HG02981 (cell line): ENCODE results near the gene IPO11.
"Not testable (repeated sequence)": the region's sequence is repeated elsewhere in the genome, so short reads cannot be mapped to it uniquely, and the experiment has no call there.

Source experiments
- ATAC-seq: cut with Tn5 transposase; IDR thresholded peaks from one replicate; pipeline ENCODE4 v1.9.1; 2021; ENCODE audit warnings: mild to moderate bottlenecking, moderate library complexity; ENCODE audit not compliant: unreplicated experiment

The IPO11 gene

GRCh38 chr5:62594364-62594984, 181.9 kb downstream of the IPO11 start:
- ATAC-seq: no peak

GRCh38 chr5:62596096-62596495, 183.5 kb downstream of the IPO11 start:
- ATAC-seq: no peak

GRCh38 chr5:62596691-62597090, 184.1 kb downstream of the IPO11 start:
- ATAC-seq: no peak

- no peak for ATAC-seq
These were observed 184.8 kb downstream of the IPO11 start for GRCh38 chr5:62597314-62597713.

- ATAC-seq: no peak
These were observed 188.1 kb downstream of the IPO11 start for GRCh38 chr5:62600560-62601252.

GRCh38 chr5:62603934-62604333, 191.4 kb downstream of the IPO11 start:
- ATAC-seq: no peak

DNA sequence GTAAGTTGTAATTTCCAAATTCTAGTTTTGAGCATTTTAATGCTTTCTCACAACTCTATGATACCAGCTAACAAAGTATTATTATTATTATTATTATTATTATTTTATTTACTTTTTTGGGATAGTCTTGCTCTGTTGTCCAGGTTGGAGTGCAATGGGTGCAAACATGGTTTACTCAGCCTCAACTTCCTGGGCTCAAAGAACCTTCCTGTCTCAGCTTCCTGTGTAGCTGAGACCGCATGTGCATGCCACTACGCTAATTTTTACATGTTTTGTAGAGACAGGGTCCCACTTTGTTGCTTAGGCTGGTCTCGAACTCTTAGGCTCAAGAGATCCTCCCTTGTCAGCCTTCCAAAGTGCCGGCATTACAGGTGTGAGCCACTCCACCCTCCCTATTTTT, 193.1 kb downstream of the IPO11 start:
- ATAC-seq: no peak

GRCh38 chr5:62606878-62607277, 194.3 kb downstream of the IPO11 start:
- ATAC-seq: no peak

DNA sequence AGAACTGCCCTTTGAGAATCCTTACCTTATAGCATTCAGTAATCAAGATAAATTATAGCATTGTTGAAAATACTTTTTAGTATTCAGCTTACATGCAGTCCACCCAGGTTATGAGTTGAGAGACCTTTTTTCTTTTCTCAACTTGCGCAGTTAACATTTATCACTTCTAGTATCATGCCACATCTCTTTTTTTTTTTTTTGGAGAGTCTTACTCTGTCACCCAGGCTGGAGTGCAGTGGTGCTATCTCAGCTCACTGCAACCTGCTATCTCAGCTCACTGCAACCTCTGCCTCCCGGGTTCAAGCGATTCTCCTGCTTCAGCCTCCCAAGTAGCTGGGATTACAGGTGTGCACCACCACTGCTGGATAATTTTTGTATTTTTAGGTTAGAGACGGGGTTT, 195.1 kb downstream of the IPO11 start:
- no peak for ATAC-seq

- no peak for ATAC-seq
These were observed 196.3 kb downstream of the IPO11 start for GRCh38 chr5:62608529-62609511.

GRCh38 chr5:62614355-62614754, 201.8 kb downstream of the IPO11 start:
- no peak for ATAC-seq

GRCh38 chr5:62616615-62617277, 204.2 kb downstream of the IPO11 start:
- no peak for ATAC-seq

GRCh38 chr5:62617943-62618342, 205.4 kb downstream of the IPO11 start:
- ATAC-seq: no peak

DNA sequence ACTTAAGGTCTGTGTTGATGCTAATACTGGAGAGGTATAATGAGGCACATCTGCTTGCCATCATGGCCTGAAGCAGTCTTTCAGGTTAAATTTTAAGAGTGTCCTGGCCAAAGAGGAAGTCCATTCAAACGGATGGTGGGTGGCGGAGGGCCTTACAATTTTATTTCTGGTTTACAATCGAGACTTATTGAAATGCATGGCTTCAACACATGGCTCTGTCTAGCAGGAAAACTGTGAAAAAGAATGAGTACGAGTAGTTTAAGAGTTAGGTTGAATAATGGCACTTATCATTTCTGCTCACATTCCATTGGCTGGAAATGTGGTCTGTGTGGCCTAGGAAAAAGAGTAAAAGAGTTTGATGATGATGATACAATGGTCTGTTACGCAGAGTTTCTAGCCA, 208.2 kb downstream of the IPO11 start:
- ATAC-seq: no peak

DNA sequence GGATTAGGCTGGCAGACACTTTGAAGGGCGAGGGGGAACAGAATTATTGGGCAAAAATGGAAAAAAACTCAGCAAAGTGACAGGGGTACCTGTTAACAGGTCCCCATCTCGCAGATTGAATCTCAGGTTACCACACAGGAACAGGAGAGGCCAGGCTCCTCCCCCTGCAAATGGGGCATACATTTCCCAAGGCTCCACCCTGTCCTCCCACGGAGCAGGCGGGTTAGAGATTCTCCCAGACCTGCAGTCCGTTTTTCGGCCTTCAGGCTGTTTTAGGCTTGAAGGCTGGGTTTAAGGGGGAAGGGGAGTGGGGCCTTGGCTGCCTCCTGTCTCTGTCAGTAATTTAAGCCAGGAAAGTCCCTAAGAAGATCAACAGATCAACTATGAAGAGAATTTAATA, 208.7 kb downstream of the IPO11 start:
- ATAC-seq: no peak

DNA sequence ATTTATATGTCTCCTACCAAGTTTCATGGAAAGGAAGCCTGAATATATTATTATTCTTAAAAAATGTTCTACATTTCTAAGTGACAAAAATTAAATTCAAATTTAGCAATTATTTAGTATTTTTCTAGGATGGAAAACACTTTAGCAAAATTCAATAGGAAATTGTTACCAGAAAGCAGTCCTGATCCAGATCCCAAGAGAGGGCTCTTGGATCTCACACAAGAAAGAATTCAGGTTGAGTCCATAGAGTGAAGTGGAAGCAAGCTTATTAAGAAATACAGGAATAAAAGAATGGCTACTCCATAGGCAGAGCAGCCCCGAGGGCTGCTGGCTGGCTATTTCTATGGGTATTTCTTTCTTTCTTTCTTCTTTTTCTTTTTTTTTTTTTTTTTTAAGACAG, 210.7 kb downstream of the IPO11 start:
- ATAC-seq: no peak

DNA sequence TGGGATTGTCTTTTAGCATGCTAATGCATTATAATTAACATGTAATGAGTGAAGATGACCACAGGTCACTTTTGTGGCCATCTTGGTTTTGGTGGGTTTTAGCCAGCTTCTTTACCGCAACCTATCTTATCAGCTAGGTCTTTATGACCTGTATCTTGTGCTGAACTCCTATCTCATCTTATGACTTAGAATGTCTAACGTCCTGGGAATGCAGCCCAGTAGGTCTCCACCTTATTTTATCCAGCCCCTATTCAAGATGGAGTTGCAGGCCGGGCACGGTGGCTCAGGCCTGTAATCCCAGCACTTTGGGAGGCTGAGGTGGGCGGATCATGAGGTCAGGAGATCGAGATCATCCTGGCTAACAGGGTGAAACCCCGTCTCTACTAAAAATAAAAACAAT, 211.9 kb downstream of the IPO11 start:
- not testable (repeated sequence) for ATAC-seq

DNA sequence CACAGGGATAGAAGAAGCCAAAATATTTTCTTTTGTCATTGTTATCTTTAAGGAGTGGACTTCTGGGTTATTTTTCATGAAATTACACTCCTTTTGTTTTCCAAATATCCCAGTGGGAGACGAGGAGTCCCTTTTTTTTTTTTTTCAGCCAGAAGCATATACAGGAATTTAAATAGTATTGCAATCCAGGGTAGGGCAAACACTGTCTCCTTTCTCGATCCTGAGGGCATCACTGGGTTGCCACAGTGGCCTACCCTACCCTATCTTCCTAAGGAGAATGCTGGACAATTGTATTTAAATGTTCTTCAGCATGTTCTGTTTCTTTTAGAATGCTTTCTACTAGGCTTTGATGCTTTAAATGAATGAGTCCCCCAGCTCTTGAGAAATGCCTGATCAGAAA, 214.0 kb downstream of the IPO11 start:
- ATAC-seq: no peak

- ATAC-seq: no peak
These were observed 214.6 kb downstream of the IPO11 start for GRCh38 chr5:62627121-62627520.

- ATAC-seq: no peak
These were observed 215.3 kb downstream of the IPO11 start for GRCh38 chr5:62627901-62628300.

GRCh38 chr5:62631909-62632580, 219.5 kb downstream of the IPO11 start:
- ATAC-seq: no peak
